Measurements from ENCODE around the gene TLR4.

Gene TLR4

GRCh38 chr9:117704024-117704575, at the start of gene TLR4:
TLR4 (plus strand) TSS chr9:117704403; CDS start chr9:117704473, 70 bp downstream.
- DNase-seq, result peak; percentile 47

GRCh38 chr9:117656002-117656401, 48.2 kb upstream of the TLR4 start:
- DNase-seq, result no peak

GRCh38 chr9:117662651-117663050, 41.6 kb upstream of the TLR4 start:
- DNase-seq, result no peak

- no peak for DNase-seq
These were observed 39.8 kb upstream of the TLR4 start for GRCh38 chr9:117664419-117664818.

GRCh38 chr9:117665601-117666385, 38.4 kb upstream of the TLR4 start:
- DNase-seq, result no peak

- no peak for DNase-seq
These were observed 32.7 kb upstream of the TLR4 start for GRCh38 chr9:117671468-117671867.

GRCh38 chr9:117672369-117672768, 31.8 kb upstream of the TLR4 start:
- DNase-seq, result no peak

GRCh38 chr9:117677572-117677971, 26.6 kb upstream of the TLR4 start:
- no peak for DNase-seq

- DNase-seq, result no peak
These were observed 25.3 kb upstream of the TLR4 start for GRCh38 chr9:117678871-117679270.

- no peak for DNase-seq
These were observed 24.8 kb upstream of the TLR4 start for GRCh38 chr9:117679416-117679815.

- peak; percentile 29 for DNase-seq
These were observed 22.3 kb upstream of the TLR4 start for GRCh38 chr9:117681888-117682287.

- DNase-seq, result no peak
These were observed 21.1 kb upstream of the TLR4 start for GRCh38 chr9:117682955-117683710.

GRCh38 chr9:117687532-117687931, 16.7 kb upstream of the TLR4 start:
- DNase-seq, result no peak

GRCh38 chr9:117691367-117691766, 12.8 kb upstream of the TLR4 start:
- DNase-seq, result no peak

GRCh38 chr9:117696154-117696553, 8.0 kb upstream of the TLR4 start:
- DNase-seq, result no peak

GRCh38 chr9:117697046-117697445, 7.2 kb upstream of the TLR4 start:
- DNase-seq, result no peak

GRCh38 chr9:117703537-117703936, 666 bp upstream of the TLR4 start:
- no peak for DNase-seq

- DNase-seq, result no peak
These were observed 394 bp downstream of the TLR4 start for GRCh38 chr9:117704597-117704996.

- DNase-seq, result no peak
These were observed 1.2 kb downstream of the TLR4 start for GRCh38 chr9:117705386-117705785.

GRCh38 chr9:117706421-117707116, 2.4 kb downstream of the TLR4 start:
- no peak for DNase-seq

GRCh38 chr9:117707561-117707960, 3.4 kb downstream of the TLR4 start:
- no peak for DNase-seq

- no peak for DNase-seq
These were observed 5.7 kb downstream of the TLR4 start for GRCh38 chr9:117709936-117710335.

GRCh38 chr9:117714282-117714681, 10.1 kb downstream of the TLR4 start:
- no peak for DNase-seq

Measured in hematopoietic multipotent progenitor cell treated with erythropoietin and hydrocortisone succinate and interleukin-3 and kit ligand, for 8 days (in vitro differentiated cells).